Stimulated activated CD8-positive, alpha-beta memory T cell treated with anti-CD3 and anti-CD28 coated beads, Interleukin-15, amount 100 ng/mL, for 4 hours (primary cell): ENCODE measurements around the gene IFFO2.

Experiments
- DNase-seq, 2 donors: peaks; one replicate each; pipeline ENCODE4 v3.0.0-alpha.2; 2020; ENCODE audit warnings: low read depth in 2 of 2

Gene IFFO2

DNA sequence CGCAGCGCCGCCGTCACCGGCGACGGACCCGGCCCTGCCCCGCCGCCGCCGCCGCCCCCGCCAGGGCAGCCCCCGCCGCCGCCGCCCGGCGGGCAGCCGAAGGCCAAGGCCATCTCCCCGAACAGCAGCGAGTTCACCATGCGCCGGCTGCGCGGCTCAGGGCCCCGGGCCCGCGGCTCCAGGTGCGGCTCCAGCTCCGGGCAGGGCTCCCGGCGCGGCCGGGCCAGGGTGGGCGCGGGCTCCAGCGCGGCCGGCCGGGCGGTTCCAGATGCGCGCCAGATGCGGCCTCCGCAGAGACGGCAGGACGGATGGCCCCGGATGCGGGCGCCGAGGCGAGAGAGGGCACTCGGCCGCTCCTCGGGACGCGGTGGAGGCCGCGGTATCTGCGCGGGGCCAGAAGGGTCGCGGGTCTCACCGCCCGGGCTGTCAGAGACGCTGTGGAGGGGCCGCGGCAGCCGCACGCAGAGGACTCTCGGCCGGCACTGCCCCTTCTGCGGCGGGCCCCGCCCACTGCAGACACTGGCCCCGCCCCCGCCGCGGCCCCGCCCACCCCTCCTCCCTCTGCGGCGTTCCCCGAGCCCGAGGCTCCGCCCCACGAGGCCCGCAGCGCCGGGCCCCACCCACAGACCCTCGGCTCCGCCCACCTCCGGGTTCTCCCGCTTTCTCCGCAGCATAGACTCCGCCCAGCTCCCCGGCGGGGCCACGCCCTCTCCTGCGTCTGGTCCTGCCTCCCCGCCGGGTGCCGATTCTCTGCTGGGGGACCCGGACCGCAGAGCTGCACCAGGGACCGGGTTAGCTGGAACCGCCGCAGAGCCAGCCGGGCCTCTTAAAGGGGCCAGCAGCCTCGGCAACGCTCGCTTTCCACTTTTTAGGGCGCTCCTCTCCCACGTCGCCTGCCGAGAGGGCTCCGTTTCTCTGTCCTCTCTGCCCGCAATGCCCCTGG, at the start of gene IFFO2:
TSS of gene IFFO2 (minus strand) at position 484 of the 943 bp plus-strand sequence. CDS start at position 140, 344 bp downstream.
- peak; percentile 95 to 96 for DNase-seq

DNA sequence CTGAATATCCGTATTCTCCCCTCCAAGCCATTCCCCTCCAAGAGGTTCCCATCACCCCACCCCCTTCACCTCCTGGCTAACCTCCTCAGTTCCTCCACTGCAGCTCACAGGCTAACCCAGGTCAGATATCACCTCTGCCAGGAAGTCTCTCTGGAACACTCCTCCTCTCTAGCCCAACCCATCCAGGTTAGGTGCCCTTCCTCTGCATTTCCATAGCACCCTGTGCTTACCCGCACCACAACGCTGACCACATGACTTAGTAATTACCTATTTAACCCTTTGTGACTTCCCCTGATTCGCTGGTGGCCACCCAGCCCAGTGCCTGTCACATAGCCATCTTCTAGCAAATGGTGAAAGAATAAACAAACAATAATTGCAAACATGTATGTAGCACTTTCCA, 49.5 kb upstream of the IFFO2 start:
- no peak for DNase-seq

DNA sequence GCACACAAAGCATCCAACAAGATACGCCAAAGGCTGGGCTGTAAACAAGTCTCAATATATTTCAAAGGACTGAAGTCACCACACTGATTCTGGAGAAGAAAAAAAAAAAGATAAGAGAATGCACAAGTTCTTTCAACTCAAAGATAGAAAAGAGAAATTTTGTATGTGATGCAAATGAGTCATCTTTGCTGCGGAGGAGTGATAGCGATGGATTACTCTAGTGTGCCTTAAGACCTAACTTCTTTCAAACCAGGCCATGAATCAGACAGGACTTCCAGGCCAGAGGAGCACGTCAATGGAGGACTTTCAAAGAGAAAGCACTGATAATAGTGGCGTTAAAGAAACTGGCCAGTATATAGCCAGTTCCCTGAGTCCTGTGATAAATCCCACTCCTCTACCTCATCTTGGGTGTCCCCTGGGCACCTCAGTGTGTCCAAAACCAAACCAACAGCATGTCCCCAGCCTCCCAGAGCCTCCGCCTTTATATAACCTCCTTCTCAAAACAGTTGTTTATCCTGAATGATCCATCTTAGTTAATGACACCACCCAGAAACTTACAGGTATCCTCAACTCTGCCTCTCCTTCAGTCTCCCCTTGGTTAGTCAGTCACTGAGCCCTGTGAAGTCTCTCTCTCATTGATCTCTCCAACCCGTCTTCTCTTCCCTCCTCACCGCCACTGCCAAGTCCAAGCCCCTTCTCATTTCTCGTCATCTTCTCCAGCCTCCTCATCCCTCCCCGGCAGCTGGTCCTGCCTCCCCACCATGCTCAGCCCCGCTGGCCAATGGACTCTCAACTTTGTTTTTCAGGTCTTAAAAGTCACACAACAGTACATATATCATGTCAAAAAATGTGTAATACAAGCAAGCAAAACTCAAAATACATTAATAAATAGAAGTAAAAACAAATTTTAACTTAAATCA, 47.2 kb upstream of the IFFO2 start:
- DNase-seq = no peak

DNA sequence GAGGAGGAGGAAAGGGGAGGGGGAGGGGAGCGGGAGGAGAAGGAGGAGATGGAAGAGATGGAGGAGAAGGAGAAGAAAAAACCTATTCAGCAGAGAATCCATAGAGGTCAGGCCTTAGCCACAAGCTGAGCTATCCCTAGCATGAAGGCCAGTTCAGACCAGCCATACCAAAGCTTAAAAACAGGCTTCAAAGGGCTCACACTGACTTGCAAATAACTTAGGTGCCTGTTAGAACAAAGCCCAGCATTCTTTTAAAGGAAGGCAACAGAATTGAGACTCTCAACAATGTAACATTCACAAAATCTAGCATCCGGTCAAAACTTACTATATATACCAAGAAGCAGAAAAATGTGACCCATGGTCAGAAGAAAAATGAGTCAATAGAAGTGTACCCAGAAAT, 43.6 kb upstream of the IFFO2 start:
- no peak for DNase-seq

DNA sequence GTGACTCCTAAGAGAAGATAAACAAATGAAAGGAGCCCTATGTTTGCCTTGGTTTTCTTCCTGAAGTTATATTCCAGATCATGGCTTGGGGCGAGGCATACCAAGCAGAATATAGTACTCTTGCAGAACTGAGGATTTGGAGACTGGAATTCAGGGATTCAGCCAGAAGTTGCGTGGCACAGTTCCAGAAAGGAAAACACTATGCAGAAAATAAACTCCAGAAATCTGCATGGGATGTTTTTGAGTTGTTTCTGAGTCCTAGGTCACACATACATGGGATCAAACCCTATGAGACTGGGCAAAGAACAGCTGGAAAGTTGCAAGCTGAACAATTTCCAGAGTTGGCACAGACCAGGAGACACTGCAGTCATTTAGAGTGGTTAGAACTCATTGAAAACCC, 42.9 kb upstream of the IFFO2 start:
- DNase-seq = no peak

DNA sequence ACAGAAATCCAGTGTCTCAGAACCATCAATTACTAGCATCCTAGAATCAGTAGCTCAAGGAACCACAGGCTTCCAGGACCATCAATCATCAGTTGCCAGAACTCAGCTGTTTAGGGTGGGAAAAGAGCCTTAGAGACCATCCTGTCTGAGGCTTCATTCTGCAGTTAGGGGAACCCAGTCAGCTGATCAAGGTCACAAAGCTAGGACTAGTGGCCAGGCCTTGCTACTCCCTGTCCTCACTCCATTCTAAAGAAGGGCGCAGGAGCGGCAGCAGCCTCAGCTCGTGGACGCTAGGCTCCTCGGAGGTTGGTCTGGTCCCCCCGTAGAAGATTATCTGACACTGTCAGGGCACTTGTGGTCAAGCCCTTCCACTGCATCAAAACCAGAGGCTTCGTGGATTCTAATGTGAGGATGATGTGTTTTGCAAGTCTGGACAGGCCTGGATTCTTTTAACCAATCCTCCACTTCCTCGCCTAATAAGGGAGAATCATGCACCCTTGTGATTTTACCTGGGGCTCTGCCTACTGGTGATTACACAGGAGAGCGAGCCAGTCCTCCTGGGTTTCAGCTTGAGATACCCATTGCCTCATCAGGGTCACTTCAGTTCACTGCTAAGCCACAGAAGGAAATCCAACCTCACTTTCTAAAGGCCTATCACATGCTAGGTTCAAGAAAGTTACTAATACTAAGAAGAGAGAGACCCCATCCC, 41.7 kb upstream of the IFFO2 start:
- DNase-seq = no peak

DNA sequence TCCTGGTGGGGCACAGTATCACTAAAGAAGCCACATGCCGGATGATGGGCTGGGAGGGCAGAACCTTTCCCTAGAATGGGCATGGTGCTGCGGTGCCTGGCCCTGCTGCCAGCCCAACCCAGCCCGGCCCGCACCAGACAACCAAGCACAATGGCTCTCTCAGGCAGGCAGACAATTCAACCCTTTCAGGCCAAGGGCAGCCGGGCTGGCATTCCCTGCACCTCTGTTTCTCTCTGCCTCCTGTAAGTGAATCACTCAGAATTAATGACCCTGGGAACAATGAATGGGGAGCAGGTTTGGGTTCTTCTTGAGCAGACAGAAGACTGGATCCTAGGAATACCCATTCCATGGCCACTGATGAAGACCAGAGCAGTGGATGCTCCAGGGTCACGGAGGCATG, 41.0 kb upstream of the IFFO2 start:
- no peak for DNase-seq

DNA sequence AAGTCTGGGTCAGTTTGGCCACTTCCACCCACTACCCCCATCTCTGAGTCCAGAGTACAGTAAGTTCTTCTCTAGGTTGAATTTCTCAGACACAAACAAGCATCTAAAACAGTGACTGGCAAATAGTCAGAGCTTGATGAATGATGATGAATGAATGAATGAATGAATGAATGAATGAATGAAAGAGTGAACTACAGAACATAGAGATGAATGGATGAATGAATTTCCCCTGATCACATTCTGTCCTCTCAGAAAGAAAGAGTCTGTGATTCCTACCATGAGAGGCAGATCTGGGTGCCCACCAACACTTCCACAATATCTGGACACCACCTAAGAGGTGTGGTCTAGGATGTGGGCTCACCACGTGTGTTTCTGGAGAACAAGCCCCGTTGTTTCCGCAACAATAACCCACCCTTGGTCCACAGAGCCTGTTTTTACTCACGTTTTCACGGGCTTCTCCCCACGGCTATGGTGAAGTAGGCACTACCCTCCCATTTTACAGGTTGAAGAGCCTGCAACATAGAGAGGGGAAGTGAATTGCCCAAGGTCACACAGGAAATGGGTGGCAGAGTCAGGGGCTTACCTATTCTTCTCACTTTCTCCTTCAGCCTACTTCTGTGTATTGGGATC, 40.2 kb upstream of the IFFO2 start:
- no peak for DNase-seq

DNA sequence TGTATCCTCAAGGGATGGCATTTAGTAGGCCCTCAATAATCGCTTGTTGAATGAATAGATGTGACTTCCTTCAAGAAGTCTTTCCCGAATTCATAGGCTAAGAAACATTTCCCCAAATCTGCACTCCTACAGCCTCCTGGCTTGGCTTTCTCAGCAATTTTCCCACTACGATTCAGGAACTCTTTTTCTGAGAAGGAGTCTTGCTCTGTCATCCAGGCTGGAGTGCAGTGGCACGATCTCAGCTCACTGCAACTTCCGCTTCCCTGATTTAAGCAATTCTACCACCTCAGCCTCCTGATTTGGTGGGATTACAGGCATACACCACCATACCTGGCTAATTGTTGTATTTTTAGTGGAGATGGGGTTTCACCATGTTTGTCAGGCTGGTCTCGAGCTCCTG, 37.9 kb upstream of the IFFO2 start:
- DNase-seq = no peak

DNA sequence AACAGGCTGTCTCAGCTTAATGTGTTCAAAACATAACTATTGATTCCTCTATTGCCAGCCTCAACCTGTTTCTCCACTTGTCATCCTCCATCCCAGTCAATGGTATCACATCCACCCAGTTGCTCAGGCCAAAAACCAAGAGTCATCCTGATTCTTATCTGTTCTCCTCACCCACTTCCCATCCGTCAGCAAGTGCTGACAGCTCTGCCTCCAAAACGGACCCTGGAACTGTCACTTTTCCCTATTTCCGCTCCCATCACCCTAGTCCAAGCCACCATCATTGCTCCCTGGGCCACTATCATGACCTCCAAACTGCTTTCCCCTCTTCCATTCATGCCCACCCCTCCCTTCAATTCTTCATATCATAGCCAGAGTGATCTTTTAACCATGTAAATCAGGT, 36.2 kb upstream of the IFFO2 start:
- DNase-seq = no peak

DNA sequence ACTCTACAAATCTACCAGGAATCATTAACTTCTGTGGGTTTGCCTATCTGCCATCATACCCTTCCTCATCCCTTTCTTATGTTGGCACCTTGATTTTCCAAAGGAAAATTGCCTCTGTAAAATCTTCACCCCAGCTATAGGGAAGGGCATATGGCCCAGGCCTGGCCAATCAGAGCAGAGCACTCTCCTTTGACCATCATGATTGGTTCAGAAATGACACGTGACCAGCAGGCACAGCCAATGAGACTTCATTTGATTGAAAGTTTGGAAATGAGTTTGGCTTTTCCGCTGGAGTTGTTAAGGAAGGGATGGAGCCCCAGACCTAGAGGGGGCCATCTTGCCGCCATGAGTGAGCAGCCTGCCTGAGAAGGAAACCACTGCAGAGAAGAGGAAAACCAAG, 35.1 kb upstream of the IFFO2 start:
- no peak for DNase-seq

DNA sequence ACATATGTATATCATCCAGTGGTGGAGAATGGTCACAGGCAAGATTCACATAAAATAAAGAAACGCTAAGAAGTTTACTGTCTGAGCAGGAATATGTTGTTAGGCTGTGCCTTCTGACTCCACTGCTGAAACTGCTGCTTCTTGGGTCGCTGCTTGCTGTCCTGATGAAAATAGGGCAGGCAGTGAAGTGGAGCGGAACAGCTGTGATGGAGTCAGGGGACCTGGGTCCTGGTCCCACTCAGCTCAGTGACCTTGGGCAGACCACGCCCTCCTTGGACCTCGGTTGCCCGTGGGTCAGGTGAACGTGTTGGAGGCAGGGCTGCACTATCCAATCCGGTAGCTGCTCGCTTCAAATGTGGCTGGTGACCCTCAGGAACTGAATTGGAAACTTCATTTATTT, 33.4 kb upstream of the IFFO2 start:
- DNase-seq = no peak

DNA sequence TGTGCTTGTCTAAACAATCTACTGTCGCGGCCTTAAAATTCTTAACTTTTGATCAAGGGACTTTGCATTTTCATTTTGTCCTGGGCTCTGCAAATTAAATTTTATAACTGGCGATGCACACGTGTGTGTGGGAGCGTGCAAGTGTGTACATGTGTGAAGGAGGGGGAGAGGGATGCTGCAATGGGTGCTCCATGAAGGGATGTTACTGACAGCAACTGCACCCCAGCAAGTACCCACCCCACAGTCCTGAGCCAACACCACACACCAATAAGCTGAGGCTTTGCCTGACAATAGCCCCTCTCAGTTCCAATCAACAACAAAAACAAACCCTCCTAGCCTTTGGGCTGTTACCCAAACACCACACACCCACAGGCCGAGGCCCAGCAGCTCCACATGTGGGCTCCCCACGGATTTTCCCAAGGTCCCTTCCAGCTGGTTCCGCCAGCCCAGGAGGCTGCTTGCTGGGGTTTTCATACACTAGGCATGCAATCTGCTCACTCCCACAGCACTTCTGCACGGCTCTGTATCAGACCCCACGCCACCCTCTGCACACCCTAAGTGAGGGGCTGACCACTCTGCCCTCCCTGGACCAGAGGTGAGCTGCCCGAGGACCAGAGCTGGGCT, 32.8 kb upstream of the IFFO2 start:
- no peak for DNase-seq

DNA sequence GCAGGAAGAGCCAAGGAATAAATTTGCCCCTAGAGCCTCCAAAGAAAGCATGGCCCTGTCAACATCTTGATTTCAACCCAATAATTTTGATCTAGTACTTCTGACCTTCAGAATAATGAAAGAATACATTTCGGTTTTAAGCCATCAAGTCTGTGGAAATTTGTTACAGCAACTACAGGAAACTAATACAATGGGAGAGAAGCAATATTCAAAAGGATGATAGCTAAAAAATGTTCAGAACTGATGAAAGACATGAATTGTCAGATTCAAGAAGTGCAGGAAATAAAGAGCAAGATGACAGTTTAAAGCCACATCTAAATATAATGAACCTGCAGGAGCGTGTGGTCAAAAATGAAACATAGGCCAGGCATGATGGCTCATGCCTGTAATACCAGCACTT, 24.8 kb upstream of the IFFO2 start:
- DNase-seq = no peak

DNA sequence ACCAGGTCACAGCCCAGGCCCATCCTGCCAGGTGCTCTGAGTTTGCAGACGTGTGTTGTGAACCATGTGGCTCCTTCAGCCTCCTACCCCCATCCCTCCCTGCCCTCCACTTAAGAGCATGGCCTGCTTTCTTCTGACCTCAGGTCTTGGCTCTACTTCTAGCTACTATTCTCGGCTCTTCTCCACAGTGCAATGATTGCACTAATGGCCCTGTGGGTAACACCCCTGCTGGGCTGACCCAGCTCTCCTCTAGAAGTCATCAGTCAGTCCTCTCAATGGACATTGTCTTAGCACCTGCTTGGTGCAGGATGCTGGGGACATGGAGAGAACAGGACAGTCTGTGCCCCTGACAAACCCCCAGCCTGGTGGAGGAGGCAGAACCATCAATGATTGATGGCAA, 22.2 kb upstream of the IFFO2 start:
- no peak for DNase-seq

DNA sequence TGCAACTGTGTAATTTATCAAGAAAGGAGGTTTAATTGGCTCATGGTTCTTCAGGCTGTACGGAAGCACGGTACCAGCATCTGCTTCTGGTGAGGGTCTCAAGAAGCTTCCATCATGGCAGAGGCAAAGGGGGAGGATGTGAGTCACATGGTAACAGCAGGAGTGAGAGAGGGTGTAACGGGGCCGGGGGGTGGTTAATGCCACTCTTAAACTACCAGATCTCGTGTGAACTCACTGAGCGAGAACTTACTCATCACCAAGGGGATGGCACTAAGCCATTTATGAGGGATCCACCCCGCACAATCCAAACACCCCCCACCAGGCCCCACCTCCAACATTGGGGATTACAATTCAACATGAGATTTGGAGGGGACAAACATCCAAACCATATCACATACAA, 21.0 kb upstream of the IFFO2 start:
- no peak for DNase-seq

DNA sequence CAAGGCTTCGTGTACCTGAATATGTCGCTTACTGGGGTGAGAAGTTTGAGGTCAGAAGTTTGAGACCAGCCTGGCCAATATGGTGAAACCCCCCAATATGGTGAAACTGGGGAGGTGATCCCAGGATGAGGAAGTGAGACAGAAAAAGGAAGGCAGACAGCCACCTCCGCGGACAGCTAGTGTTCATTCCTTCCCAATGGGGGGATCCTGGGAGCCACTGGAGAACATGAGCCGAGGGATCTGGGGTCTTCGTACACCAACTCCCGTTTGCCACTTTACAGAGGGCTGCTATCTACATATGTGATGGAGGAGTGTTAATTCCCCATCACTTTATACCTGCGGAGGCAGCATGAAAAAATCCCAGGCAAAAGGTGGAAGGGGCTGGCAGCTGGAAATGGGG, 19.6 kb upstream of the IFFO2 start:
- DNase-seq = no peak

DNA sequence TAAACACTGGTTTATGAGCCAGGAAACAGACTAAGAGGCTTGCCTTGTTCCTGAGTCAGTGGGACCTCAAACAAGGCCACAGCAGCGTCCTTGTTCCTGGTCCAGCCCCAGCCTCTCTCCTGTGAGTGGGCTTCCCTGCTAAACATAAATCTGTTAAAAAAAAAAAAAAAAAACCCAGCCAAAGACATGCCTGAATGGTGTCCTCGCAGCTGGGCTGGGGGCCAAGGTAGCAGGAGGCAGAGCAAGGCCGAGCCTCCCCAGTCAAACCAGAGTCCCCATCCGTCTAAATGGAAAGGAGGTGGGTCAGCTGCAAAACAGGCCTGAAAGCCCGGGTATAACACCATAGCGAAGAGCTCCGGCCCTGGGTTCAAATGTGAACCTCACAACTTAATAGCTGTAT, 18.1 kb upstream of the IFFO2 start:
- DNase-seq = no peak

DNA sequence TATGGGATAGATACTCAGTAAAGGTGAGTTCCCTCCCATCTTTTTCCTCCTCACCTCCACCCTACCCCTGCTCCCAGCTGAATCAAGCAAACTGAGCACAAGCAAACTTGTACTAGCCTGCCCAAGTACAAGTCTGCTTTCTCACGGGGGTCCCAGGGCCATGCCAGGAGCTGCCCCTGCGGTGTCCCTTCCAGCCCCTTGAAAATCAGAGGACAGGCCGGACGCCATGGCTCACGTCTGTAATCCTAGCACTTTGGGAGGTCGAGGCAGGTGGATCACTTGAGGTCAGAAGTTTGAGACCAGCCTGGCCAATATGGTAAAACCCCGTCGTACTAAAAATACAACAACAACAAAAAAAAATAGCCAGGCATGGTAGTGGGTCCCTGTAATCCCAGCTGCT, 17.5 kb upstream of the IFFO2 start:
- no peak for DNase-seq

DNA sequence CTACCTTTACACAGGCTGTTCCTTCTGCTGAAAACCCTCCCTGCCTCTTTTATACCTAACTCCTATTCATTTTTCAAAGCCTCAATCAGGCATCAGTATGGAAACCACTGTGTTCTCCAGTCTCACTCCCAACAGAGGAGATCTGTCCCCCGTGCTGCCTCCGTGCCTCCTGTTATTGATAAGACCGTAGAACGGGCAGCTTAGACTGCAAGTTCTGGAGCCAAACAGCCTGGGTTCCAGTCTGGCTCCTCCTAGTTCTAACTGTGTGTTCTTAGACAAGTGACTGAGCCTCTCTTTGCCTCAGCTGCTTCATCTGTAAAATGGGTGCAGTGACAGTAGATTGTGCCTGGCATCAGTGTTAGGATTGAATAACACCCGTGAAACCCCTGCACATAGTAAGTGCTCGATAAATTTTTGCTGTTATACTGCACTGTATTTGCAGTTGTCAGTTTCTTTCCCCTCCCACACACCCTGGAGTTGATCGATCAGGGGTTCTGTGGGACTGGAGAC, 17.0 kb upstream of the IFFO2 start:
- DNase-seq = no peak

DNA sequence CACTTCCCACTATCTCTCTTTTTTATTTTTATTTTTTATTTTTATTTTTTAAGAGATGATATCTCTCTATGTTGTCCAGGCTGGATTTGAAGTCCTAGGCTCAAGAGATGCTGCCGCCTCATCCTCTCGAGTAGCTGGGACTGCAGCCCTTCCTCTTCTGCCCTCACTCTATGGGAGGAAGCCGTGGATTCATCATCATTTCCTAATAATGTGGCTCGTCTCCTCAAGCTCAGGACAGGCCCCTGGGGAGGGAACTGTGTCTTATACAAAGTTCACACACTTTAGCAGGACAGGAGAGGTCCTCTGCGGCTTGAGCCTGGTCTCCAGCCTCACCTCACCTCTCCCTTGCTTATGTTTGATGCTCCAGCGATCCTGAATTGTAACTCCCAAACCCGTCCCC, 16.5 kb upstream of the IFFO2 start:
- no peak for DNase-seq
